GM18873 (cell line): ENCODE results near the gene CDH23.

Source experiments
- ATAC-seq: cut with Tn5 transposase; IDR thresholded peaks from one replicate; pipeline ENCODE4 v1.9.1; 2021; ENCODE audit warnings: mild to moderate bottlenecking, moderate library complexity, moderate number of reproducible peaks; ENCODE audit not compliant: unreplicated experiment, low FRiP score

CDH23 gene

GRCh38 chr10:71504570-71504969 lies 107.8 kb downstream of the CDH23 start:
- no peak for ATAC-seq

- no peak for ATAC-seq
Observed at GRCh38 chr10:71505862-71506261, 109.1 kb downstream of the CDH23 start.

- no peak for ATAC-seq
Observed at GRCh38 chr10:71509444-71509843, 112.7 kb downstream of the CDH23 start.

- ATAC-seq: no peak
Observed at GRCh38 chr10:71511206-71511605, 114.5 kb downstream of the CDH23 start.

GRCh38 chr10:71512312-71512711 lies 115.6 kb downstream of the CDH23 start:
- ATAC-seq: no peak

GRCh38 chr10:71512761-71513539 lies 116.2 kb downstream of the CDH23 start:
- ATAC-seq: no peak

GRCh38 chr10:71513540-71513853 lies 116.8 kb downstream of the CDH23 start:
- ATAC-seq: no peak

- ATAC-seq: no peak
Observed at GRCh38 chr10:71513936-71514335, 117.2 kb downstream of the CDH23 start.

GRCh38 chr10:71515531-71516172 lies 118.9 kb downstream of the CDH23 start:
- no peak for ATAC-seq

GRCh38 chr10:71516890-71517289 lies 120.2 kb downstream of the CDH23 start:
- no peak for ATAC-seq

GRCh38 chr10:71517298-71518169 lies 120.8 kb downstream of the CDH23 start:
- ATAC-seq: no peak

GRCh38 chr10:71520042-71520441 lies 123.3 kb downstream of the CDH23 start:
- no peak for ATAC-seq

- no peak for ATAC-seq
Observed at GRCh38 chr10:71521504-71522441, 125.1 kb downstream of the CDH23 start.

- ATAC-seq: no peak
Observed at GRCh38 chr10:71522442-71523144, 125.9 kb downstream of the CDH23 start.

GRCh38 chr10:71523756-71524155 lies 127.0 kb downstream of the CDH23 start:
- no peak for ATAC-seq

GRCh38 chr10:71525092-71525491 lies 128.4 kb downstream of the CDH23 start:
- no peak for ATAC-seq

GRCh38 chr10:71525721-71526120 lies 129.0 kb downstream of the CDH23 start:
- no peak for ATAC-seq

GRCh38 chr10:71526653-71527052 lies 129.9 kb downstream of the CDH23 start:
- ATAC-seq: no peak

- ATAC-seq: no peak
Observed at GRCh38 chr10:71527135-71527534, 130.4 kb downstream of the CDH23 start.
